NCI-H146 treated with DMSO at 0.1 percent for 48 hours (cell line): ENCODE results near the gene SETBP1.

Experiments
- DNase-seq: peaks from one replicate; lab custom pipeline; 2025; ENCODE audit not compliant: unreplicated experiment; lab: John Stamatoyannopoulos, UW

The SETBP1 gene

DNA sequence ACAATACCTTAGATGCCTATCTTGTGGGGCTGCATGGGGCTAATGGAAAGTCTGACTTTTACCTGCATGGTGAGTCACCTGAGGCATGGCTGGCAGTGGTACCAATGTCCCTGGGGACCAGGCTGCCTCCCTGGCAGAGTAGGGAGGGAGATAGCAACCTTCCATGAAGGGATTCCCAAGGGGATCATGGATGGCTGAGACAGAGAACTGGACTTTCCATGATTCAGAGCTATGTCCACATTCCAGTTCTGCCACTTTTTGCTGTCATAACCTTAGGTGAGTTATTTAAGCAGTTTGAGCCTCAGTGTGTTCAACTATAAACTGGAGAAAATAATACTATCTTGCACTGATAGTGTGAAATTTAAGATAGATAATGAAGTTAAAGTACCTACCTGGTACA, 178.6 kb downstream of the SETBP1 start:
- DNase-seq = no peak

DNA sequence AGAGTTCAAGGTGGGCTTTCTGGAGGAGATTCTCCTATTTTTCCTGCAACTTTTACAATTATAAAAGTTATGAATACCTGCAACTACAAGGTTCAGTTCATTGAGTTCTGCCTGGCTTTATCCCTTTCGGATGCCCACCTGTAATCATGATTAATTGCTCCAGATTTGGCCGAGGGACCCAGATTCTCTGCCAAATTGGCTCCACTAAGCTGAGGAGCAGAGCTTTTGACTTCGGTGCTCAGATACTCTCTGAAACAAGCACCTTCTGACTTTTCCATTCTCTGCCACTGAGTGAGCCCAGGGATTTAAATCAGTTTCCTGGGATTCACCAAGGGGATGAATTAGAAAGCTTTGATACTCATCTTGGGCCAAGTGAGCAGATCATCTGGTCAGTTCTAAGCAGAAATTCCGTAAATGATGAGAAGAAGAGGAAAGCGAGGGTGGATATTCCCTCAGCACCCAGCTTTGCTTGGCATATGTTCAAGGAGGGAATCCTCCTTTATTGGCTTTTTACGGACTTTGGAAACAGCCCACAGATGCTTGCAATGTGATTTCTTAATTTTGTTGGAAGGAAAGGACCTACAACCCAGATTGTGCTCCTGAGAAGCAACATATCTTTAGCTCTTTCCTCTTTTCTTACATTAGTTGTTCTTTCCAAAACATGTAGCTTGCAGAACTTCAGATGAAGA, 179.2 kb downstream of the SETBP1 start:
- no peak for DNase-seq

DNA sequence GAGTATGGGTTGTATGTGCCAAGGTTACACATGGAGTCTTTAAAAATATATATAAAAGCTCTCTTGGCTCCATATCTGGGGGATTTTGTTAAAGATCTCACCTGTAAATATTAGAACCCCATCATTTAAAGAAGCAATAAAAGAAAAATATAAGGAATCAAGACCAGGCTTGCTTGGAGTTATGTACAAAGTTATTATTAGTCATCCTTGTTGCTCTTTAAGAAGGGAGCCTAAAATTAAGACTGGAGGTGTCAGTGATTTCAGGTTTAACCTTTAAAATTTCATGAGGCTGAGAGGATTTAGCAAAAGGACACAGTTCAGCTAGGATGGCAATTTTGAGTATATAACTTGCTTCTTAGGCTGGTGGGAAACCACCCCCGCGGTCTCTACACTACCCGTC, 181.4 kb downstream of the SETBP1 start:
- DNase-seq = no peak

DNA sequence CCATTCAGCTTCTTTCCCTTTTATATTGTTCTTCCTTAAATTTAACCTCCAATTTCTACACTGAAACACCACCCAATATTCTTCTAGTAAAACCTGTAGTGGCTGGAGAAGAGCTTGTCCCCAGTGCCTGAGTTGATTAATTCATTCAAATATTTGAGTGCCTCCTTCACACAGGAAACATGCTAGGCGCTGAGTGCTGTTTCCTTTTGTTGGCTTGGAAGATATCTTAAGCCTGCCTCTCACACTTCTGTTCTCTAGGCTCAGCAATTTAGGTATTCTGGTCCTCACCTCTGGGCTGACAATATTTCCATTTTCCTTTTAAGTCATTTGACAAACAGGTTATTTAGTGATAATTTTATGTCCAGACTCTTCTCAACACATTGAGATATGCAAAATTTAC, 185.4 kb downstream of the SETBP1 start:
- DNase-seq = no peak

DNA sequence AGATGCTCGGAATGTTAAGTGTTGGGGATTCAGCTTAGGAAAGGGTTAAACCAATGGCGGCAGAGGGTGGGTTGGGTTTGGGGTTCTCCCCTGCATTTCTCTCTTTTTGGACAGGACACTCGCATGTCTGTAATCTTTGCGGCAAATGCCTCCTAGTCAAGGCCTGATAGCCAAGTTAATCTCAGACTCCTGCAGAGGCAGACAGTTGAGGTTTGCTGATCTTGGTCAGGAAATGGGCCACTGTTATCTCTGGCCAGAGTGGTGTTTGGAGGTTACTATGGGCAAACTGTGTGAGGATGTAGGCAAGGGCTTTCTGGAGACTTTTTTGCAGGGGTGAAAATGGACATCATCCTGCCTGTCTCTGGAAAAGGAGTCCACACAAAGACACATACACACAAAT, 188.8 kb downstream of the SETBP1 start:
- DNase-seq = no peak

DNA sequence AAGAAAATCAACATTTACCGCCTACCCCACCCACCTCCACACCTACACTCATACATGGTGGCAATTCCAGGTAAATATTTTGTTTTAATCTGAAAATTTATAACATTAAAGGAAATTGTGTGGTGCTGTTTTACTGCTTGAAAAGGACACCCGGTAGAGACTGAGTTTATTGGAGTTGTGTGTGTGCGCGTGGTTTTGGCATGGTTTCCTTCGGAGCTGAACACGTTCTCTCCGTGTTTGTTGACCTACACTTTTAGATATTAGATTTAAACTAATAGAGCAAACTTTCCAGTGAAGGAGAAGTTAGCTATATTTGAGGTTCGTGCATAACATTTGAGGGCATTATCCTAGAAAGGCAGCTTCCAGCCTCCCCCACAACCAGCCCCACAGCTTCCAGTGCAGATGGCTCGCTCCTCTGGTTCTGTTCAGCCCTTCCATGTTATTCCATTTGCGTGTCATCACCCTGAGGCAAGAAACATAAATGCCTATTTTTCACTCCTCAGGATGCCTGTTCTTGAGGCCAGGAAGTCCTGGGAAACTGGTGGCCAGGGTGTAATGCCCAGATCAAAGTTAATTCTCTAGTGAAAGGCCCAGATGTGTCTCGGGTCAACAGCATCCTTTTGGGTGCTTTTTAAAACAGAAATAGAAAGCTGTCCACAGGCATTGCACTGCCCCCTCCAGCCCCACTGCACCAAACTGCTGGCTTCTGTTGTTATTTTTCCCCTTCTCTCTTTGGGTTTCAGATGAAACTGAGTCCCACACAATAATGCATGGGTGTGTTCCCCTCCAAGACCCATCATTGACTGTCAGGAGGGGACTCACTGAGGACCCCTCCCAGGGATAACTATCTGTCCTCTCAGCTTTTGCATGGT, 190.2 kb downstream of the SETBP1 start:
- DNase-seq = no peak

DNA sequence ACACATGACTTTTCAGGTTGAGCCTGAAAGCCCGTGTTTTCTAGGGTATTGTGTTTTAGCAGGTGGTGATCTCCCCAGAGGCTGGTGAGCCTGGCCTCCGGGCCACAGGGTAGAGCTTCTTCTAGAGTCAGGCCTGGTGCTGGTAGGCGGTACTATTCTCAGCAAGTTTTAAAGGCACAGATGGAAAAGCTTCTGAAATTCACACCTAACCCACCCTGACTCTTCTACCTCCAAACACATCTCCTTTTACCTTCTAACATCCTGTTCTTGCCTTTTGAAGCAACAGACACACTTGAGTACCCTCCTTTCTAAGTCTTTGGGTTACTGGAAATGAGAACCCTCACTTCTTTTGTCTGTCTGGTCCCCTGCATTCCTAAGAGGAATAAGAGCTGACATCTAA, 191.1 kb downstream of the SETBP1 start:
- DNase-seq = no peak

DNA sequence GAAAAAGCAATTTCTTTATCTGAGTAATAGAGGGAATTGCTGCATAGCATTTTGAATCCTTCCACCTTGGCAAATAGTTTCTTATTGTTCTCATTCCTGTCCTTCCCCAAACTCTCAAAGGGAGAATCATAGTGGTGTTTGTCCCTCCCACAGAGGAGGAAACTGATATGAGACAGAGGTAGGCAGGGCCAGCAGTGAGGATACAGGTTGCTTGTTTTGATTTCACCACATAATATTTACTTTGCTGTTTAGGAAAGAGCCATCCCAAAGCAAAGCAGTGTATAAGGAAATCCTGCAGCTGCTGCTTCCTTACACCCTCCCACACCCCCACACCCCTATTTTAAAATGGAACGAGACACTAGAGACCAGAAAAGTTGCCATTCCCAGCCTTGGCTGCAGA, 195.3 kb downstream of the SETBP1 start:
- DNase-seq = no peak

DNA sequence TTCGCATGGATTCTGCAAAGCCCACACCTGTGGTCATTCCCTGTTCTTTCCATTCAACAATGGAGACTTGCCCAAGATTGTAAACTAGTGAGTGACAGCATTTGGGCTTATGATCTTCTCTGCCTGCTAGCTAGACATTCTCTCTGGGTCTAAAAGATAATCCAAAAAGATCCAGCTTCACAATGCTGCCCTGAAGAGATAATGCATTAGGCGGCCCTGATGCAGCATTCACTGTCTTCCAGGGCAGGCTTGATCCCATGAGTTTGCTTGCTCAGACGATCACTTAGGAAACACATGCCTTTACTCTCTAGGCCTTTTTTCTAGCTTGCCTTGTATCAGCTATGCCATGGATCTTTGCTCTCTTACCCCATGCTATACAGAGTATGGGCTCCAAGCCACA, 196.1 kb downstream of the SETBP1 start:
- DNase-seq = no peak

DNA sequence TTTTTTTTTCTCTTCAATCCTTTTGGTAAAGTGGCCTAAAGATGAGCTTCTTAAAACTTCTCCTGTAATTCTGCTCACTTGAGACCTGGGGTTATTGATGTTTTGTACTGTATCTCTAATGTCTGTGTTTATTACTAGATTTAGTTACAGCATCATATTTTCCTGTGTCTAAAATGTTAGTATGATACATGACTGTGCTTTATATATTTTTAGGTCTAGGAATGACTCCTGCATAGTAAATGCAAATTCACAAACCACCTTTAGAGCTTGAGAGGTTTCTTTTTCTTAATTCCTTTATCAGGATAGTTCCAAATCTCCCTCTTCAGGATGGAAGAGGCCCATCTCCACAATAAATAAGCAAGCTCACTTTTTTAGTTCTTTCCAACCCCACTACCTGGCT, 197.6 kb downstream of the SETBP1 start:
- DNase-seq = no peak

DNA sequence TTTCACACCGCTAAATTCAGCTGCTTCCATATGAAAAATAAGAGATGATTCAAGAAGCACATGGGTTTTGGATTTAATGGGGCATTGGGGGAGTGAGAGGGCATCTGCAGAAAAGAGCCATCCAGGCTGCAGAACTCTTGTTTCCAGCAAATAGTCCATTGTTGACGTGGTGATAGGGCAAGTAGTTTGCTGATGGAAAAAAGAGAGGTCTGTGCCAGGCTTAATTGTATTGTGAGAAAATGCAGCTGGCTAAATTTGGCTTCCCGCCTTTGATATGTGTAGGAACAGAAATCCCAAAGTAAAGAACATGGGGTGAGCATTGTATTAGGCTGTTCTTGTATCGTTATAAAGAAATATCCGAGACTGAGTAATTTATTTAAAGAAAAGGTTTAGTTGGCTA, 199.5 kb downstream of the SETBP1 start:
- no peak for DNase-seq

DNA sequence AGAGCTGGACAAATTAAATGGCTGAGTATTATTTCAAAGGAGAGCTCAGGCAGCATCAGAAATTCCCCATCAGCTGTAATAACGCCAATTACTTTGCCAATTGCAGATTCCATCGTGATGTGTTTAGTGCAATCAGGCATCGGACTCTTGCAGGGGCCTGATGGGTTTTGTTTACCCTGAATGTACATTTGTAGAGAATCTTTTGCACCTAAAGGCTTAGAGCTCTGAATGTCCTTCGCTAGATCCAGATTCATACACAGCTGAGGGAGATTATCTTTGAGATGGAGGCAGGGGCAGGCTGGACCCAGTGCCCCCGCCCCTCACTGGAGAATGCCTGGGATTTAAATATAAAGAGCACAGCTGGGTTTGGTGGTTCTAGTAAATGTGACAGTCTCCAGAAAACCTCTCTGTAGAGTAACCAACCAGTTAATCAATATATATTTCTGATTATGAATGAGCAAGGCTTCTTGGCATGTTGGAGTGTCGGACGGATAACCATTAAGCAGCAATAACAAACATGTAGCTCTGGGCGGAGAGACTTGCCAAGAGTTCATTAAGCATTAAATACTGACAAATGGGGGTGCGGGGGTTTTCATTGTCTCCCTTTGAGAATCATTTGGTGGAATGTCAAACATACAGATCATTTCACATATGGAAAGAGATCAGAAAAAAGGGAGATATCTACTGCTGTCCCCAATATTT, 200.9 kb downstream of the SETBP1 start:
- DNase-seq = no peak

DNA sequence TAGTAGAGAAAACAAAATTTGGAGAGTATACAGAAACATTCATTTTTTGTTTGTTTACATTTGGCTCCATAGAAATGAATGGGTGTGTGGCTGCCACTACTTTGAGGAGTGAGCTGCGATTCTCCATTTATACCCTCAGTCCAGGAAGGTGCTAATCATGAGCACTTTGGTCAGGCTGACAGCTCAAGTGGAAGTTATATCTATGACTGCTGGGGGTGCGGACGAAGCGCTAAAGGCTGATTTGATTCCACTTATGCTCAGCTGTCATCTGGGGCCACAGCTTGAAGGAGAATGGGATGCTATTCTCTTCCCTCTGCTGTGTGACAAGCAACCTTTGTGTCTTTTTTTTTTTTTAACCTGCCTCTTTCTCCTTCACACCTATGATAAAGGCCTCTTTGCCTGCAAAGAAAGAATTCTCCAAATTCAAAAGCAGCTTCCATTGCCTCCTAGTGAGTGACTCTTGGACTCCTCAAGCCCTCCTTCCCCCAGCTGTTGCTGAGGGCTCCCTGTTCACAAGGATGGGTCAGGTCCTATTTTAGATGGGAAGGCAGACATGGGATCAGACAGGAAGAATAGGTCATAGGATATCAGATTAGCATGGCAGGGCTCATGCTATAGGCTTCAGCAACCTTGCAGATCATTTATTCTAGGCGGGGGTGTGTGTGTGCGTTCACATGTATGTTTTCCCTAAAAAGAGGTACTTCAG, 201.6 kb downstream of the SETBP1 start:
- no peak for DNase-seq

DNA sequence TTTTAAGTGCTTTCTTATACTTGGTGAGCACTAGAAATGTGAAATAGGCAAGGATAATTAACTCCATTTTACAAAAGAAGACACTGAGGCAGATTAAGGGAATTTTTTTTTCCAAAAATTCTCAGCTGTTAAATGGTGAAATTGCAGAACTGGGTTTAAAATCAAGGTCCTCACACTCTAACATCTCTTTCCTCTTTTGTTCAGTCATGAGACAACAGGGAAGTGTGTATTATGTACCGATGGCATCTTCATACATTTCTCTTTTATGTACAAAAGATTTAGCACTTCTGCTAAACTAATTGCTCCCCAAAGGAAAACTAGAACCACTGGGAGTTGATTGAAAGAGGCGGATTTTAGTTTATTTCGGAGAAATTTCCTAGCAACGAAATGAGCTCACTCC, 203.0 kb downstream of the SETBP1 start:
- DNase-seq = no peak

DNA sequence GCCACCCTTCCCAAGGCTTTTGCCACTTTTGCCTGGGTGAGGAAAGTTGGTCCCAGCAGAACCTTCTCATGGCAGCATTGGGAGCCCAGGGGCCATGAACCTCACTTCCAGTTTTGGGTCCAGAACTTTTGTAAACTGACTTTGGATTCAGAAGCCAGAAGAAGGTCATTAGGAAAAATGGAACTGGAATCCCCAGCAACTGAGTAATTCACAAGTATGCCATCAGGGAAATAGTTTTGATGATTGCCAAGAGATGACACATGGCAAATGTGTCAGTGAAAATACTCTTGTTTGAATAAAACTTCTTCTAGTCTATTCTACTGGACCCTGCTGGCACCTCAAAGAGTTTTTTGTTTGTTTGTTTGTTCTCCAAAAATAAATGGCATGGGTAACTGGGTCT, 203.7 kb downstream of the SETBP1 start:
- no peak for DNase-seq

DNA sequence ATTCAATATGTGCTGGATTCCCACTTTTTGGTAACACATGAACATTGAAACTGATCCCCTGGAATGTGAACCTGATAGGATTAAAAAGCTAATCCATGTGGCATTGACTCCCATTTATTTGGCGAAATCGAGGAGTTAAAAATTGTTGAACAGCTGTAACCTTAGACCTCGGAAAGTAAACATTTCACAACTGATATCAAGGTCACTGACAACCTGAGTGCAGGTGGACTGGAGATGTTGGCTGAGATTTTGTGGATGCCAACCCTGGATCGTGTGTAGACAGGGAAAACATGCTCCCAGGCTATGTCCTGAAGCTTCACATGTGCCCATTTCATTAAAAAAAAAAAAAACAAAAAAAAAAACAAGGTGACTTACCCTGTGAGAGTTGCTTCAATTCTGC, 204.8 kb downstream of the SETBP1 start:
- DNase-seq = no peak

DNA sequence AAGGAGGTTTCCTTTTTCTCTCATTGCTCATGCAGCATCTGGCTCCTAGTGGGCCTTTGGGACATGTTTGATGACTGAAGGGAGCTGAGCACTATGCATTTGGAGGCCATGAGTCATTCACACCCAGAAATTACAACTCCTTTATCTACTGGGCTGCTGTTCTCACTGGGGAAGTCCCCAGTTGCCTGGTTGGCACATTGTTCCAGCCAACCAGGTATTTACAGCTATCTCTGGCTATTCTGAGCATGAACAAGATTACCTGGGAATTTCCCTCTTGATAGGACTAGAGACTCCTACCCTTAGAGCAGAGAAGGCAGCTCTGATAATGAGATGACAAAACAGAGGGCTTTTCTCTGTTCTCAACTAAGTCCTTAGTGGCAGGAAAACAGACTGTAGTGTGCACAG, 206.5 kb downstream of the SETBP1 start:
- DNase-seq = no peak

DNA sequence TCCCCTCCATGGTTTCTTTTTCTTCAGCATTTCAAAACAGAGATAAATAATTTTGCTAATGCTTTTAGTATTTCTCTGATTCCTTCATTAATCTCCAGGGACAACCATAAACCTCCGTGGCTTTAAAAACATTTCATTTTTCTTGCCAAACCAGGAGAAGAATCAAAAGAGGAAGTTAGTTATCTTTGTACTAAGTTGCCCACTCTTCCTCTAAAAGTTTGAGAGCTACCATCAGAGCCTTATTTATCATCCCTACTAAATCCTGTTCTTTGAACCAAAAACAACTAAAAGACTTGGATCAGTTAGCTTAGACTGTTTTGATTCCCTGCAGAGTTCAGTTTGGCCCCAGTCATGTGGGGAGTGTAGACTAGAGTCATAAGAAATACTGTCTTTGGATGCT, 208.4 kb downstream of the SETBP1 start:
- no peak for DNase-seq

DNA sequence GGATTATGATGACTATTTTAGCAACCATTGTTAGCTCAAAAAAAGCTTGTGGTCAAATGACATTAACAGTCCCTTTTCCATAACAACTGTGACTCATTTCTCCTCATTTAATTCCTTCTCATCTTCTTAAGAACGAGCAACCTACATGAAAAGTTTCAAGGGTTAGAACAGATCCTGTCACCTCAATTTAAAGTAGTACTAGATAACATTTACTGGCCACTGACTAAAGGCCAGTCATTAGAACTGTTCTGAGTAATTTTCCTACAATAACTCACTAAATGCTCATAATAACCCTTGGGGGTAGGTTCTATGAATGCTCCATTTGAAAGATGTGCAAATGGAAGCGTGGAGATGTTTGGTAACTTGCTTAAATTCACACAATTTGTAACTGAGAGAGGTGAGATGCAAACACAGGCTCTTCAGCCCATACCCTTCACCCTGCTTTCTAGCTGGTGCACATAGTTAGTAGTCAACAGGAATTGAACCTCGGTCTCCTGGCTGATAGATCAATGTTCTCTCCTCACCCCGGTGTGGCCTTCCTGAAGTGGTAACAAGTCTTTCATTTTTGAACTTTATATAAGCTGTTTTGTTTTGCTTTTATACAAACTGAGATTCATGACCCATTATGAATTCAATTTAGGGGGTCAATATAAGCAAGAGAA, 212.5 kb downstream of the SETBP1 start:
- no peak for DNase-seq

DNA sequence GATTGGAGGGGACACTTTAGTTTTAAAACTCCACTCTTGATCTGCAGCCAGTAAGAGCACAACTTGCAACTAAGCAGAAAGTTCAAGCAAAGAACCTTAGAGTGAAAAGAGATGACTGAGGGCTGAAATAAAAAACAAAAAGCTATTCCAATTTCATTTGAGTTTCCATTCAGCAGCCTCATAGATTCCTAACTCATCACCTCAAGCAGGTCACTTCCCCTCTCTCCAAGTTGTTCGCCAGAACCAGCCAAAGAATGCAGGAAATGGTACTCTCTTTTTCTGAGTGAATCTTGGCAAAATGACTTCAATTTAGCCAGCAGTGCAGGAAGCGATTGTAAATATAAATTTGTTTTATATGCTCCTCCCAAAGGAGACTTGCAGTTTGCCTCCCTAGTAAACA, 213.3 kb downstream of the SETBP1 start:
- DNase-seq = no peak
